Measurements from ENCODE around the gene QRICH1. TPM values are rescaled to one million over a fixed set of nuclear protein-coding genes. Genes with fewer than 3 reads are reported as not detected.

The QRICH1 gene
- total RNA-seq, 2 experiments from 2014 or later = 210 to 255 TPM

DNA sequence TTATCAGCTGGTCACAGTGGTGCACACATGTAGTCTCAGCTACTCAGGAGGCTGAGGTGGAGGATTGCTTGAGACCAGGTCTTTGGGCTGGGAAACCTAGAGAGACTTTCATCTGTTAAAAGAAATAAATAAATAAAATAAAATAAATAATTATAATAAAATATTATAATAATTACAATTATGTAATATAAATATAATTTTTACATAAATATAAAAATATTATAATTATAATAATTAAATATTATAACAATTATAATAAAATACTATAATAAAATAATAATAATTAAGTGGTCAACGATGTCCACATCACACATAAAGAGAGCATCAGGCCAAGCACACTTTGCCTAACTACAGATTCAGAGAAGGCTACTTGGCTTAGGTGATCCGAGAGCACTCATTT, 14.6 kb downstream of the QRICH1 start:
- Mint-ChIP-seq H3K27ac (no peak overlapping the region), H3K4me3 (no peak overlapping the region), H3K27me3 (no peaks in the 10 kb centered on the region), H3K9me3 (no peaks in the 10 kb centered on the region), H3K4me1 (ENCODE audit: low read depth) (peaks cover 23% of the 10 kb centered on the region), H3K36me3 (ENCODE audit: low read depth) (peaks cover 42% of the 10 kb centered on the region)
- ATAC-seq (ENCODE audit: poor library complexity) (no peak), DNase-seq (no peak)
- POLR2A ChIA-PET = no interaction called here
- Histone ChIP-seq H3K36me3 (ENCODE audit: insufficient read depth, low read length) (peaks cover 52% of the 10 kb centered on the region), H3K9me3 (ENCODE audit: control insufficient read depth in 1 of 2, insufficient read depth in 1 of 2, low read length in 2 of 2) (no peaks in the 10 kb centered on the region), H3K27me3 (ENCODE audit: control insufficient read depth in 1 of 2, insufficient read depth in 2 of 2, low read length in 2 of 2) (no peaks in the 10 kb centered on the region), H3K27ac (ENCODE audit: low read depth in 1 of 2, low read length in 2 of 2) (no peak overlapping the region), H3K4me1 (ENCODE audit: insufficient read depth, low read length) (peaks cover 9% of the 10 kb centered on the region), H3K4me3 (ENCODE audit: low read length) (no peak overlapping the region)
- CTCF ChIA-PET = interaction anchor here (1.1 to 1.2 kb wide), 2 partner anchors 15 to 57 kb away, joined by 4 to 5 read pairs; partner anchors contain the start of genes NDUFAF3 and QRICH1
- TF ChIP-seq, protein P1, sequence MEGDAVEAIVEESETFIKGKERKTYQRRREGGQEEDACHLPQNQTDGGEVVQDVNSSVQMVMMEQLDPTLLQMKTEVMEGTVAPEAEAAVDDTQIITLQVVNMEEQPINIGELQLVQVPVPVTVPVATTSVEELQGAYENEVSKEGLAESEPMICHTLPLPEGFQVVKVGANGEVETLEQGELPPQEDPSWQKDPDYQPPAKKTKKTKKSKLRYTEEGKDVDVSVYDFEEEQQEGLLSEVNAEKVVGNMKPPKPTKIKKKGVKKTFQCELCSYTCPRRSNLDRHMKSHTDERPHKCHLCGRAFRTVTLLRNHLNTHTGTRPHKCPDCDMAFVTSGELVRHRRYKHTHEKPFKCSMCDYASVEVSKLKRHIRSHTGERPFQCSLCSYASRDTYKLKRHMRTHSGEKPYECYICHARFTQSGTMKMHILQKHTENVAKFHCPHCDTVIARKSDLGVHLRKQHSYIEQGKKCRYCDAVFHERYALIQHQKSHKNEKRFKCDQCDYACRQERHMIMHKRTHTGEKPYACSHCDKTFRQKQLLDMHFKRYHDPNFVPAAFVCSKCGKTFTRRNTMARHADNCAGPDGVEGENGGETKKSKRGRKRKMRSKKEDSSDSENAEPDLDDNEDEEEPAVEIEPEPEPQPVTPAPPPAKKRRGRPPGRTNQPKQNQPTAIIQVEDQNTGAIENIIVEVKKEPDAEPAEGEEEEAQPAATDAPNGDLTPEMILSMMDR (IDR thresholded peaks at IDR 0.05) = no peak
- intact Hi-C loops (cut with DNase I, micrococcal nuclease) = no loop called here

DNA sequence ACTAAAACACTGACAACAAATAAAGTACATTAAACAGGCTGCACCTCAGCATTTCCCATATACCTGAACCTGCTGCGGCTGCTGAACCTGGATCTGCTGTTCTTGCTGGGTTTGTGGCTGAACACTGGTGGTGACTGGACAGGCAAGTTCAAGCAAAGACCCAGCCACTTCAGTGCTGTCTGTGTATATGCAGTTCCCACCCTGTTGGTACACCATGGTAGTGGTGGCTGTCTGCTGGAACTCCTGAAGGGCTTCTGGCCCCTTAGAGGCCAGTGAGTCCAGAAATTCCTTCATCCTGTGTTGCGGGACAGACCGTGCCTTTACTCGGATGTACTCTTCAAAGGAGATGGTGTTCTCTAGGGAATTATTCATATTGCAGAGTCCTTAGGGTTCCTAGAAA, 17.2 kb downstream of the QRICH1 start:
- intact Hi-C loops (cut with DNase I, micrococcal nuclease) = no loop called here
- H3K4me3 Mint-ChIP-seq = no peak overlapping the region
- no peak for DNase-seq
- Histone ChIP-seq H3K27me3 (ENCODE audit: control insufficient read depth in 1 of 2, insufficient read depth in 2 of 2, low read length in 2 of 2) (no peaks in the 10 kb centered on the region), H3K4me3 (ENCODE audit: low read length) (no peak overlapping the region), H3K27ac (ENCODE audit: low read depth in 1 of 2, low read length in 2 of 2) (no peak overlapping the region), H3K36me3 (ENCODE audit: insufficient read depth, low read length) (peaks cover 70% of the 10 kb centered on the region), H3K4me1 (ENCODE audit: insufficient read depth, low read length) (peaks cover 5% of the 10 kb centered on the region), H3K9me3 (ENCODE audit: control insufficient read depth in 1 of 2, insufficient read depth in 1 of 2, low read length in 2 of 2) (no peaks in the 10 kb centered on the region)
- CTCF ChIA-PET = no interaction called here
- no peaks in the 10 kb centered on the region for H3K9me3 Mint-ChIP-seq
- peaks cover 66% of the 10 kb centered on the region for H3K36me3 Mint-ChIP-seq (ENCODE audit: low read depth)
- no peak for ATAC-seq (ENCODE audit: poor library complexity)
- peaks cover 23% of the 10 kb centered on the region for H3K4me1 Mint-ChIP-seq (ENCODE audit: low read depth)
- H3K27me3 Mint-ChIP-seq = no peaks in the 10 kb centered on the region
- POLR2A ChIA-PET = no interaction called here
- no peak overlapping the region for H3K27ac Mint-ChIP-seq
- TF ChIP-seq, protein P1 (IDR thresholded peaks at IDR 0.05) = no peak

- no peaks in the 10 kb centered on the region for H3K9me3 ChIP-seq (ENCODE audit: control insufficient read depth in 1 of 2, insufficient read depth in 1 of 2, low read length in 2 of 2)
- Mint-ChIP-seq H3K4me3 (no peak overlapping the region), H3K4me1 (ENCODE audit: low read depth) (peaks cover 23% of the 10 kb centered on the region), H3K27ac (no peak overlapping the region), H3K9me3 (no peaks in the 10 kb centered on the region), H3K36me3 (ENCODE audit: low read depth) (peaks cover 71% of the 10 kb centered on the region), H3K27me3 (no peaks in the 10 kb centered on the region)
- ChIA-PET CTCF (no interaction called here), POLR2A (no interaction called here)
- H3K4me3 ChIP-seq (ENCODE audit: low read length) = no peak overlapping the region
- intact Hi-C loops (cut with DNase I, micrococcal nuclease) = no loop called here
- no peaks in the 10 kb centered on the region for H3K27me3 ChIP-seq (ENCODE audit: control insufficient read depth in 1 of 2, insufficient read depth in 2 of 2, low read length in 2 of 2)
- DNase-seq (no peak), ATAC-seq (ENCODE audit: poor library complexity) (no peak)
- H3K36me3 ChIP-seq (ENCODE audit: insufficient read depth, low read length) = peaks cover 75% of the 10 kb centered on the region
- no peak overlapping the region for H3K27ac ChIP-seq (ENCODE audit: low read depth in 1 of 2, low read length in 2 of 2)
- TF ChIP-seq, protein P1 (IDR thresholded peaks at IDR 0.05) = no peak
- peaks cover 3% of the 10 kb centered on the region for H3K4me1 ChIP-seq (ENCODE audit: insufficient read depth, low read length)
Observed at GRCh38 chr3:49076116-49076515, 17.8 kb downstream of the QRICH1 start.
